IPS-NIHi11 (cell line): ENCODE data around the gene VWA3B.
"Not testable (repeated sequence)": the region's sequence is repeated elsewhere in the genome, so short reads cannot be mapped to it uniquely, and the experiment has no call there.

ENCODE experiments used
- DNase-seq: peaks from one replicate; pipeline ENCODE4 v3.0.0; 2012; ENCODE audit warnings: mixed read lengths, low spot score

The VWA3B gene

GRCh38 chr2:98253461-98254070 lies 166.6 kb downstream of the VWA3B start:
- DNase-seq = no peak

GRCh38 chr2:98254504-98255059 lies 167.6 kb downstream of the VWA3B start:
- DNase-seq = no peak

GRCh38 chr2:98258906-98259305 lies 171.9 kb downstream of the VWA3B start:
- DNase-seq = no peak

- no peak for DNase-seq
These were observed 176.4 kb downstream of the VWA3B start for GRCh38 chr2:98263362-98263761.

GRCh38 chr2:98268225-98268624 lies 181.3 kb downstream of the VWA3B start:
- not testable (repeated sequence) for DNase-seq

- DNase-seq = peak; percentile 73
These were observed 182.3 kb downstream of the VWA3B start for GRCh38 chr2:98269274-98269673.

- DNase-seq = no peak
These were observed 182.9 kb downstream of the VWA3B start for GRCh38 chr2:98269830-98270229.

GRCh38 chr2:98277162-98277859 lies 190.3 kb downstream of the VWA3B start:
- no peak for DNase-seq

GRCh38 chr2:98278074-98278473 lies 191.1 kb downstream of the VWA3B start:
- DNase-seq = no peak

GRCh38 chr2:98280376-98281102 lies 193.6 kb downstream of the VWA3B start:
- DNase-seq = no peak

- no peak for DNase-seq
These were observed 194.6 kb downstream of the VWA3B start for GRCh38 chr2:98281607-98282006.

GRCh38 chr2:98282109-98282508 lies 195.1 kb downstream of the VWA3B start:
- DNase-seq = no peak

GRCh38 chr2:98293030-98293429 lies 206.1 kb downstream of the VWA3B start:
- DNase-seq = no peak

GRCh38 chr2:98293931-98294687 lies 207.1 kb downstream of the VWA3B start:
- no peak for DNase-seq

GRCh38 chr2:98294711-98295110 lies 207.7 kb downstream of the VWA3B start:
- no peak for DNase-seq

- DNase-seq = no peak
These were observed 208.3 kb downstream of the VWA3B start for GRCh38 chr2:98295275-98295674.

- no peak for DNase-seq
These were observed 208.9 kb downstream of the VWA3B start for GRCh38 chr2:98295721-98296414.

- DNase-seq = no peak
These were observed 209.5 kb downstream of the VWA3B start for GRCh38 chr2:98296440-98296839.

GRCh38 chr2:98297817-98298682 lies 211.1 kb downstream of the VWA3B start:
- no peak for DNase-seq

GRCh38 chr2:98298683-98299164 lies 211.8 kb downstream of the VWA3B start:
- DNase-seq = no peak
